HEK293 (cell line): ENCODE measurements around the gene PTPRCAP.

Experiments used
- CTCF ChIA-PET: fragments of 350-600 bp; formaldehyde crosslinking; extraction: SDS; loops from one replicate; lab custom pipeline; 2021; ENCODE audit warnings: antibody characterized with exemption; lab: Yijun Ruan, JAX
- POLR2A ChIA-PET: fragments of 300-600 bp; formaldehyde crosslinking; extraction: SDS; loops from one replicate; lab custom pipeline; 2020; ENCODE audit warnings: antibody characterized with exemption, inconsistent platforms; lab: Yijun Ruan, JAX
- H3K27ac ChIP-seq: fragments of 200-500 bp; sonication (Bioruptor generic); 2 replicates; pipeline ENCODE4 v1.5.1; 2014; ENCODE audit warnings: low read depth, low read length, control low read depth, inconsistent platforms; ENCODE audit errors: extremely low read depth
- H3K36me3 ChIP-seq, 2 experiments: fragments of 200-500 bp in 1 of 2; sonication (Bioruptor generic) in 1 of 2; 1 replicate in 1 of 2; 2 replicates in 1 of 2; pipeline ENCODE4 v1.5.1; 2014 to 2017; ENCODE audit warnings: inconsistent platforms in 2 of 2, low read length in 2 of 2; ENCODE audit not compliant: control insufficient read depth in 2 of 2, insufficient read depth in 1 of 2
- H3K4me1 ChIP-seq: fragments of 200-500 bp; sonication (Bioruptor generic); 2 replicates; pipeline ENCODE4 v1.5.1; 2014; ENCODE audit warnings: mild to moderate bottlenecking, low read length, inconsistent platforms; ENCODE audit not compliant: control insufficient read depth, insufficient read depth
- H3K4me3 ChIP-seq: 2 replicates; pipeline ENCODE4 v1.5.1; 2011; ENCODE audit warnings: low read depth, mild to moderate bottlenecking, control low read depth, low read length, moderate library complexity
- H3K9me3 ChIP-seq: fragments of 200-500 bp; sonication (Bioruptor generic); 2 replicates; pipeline ENCODE4 v1.5.1; 2014; ENCODE audit warnings: low read depth, low read length, inconsistent platforms; ENCODE audit not compliant: control insufficient read depth, insufficient read depth
- BCL11A ChIP-seq: fragments of 450-650 bp; formaldehyde crosslinking; IDR thresholded peaks from 2 replicates; pipeline ENCODE4 v1.5.1; 2016; ENCODE audit warnings: low read depth, missing biosample characterization, missing genetic modification characterization
- FEZF1 ChIP-seq: fragments of 450-650 bp; formaldehyde crosslinking; IDR thresholded peaks from 2 replicates; pipeline ENCODE4 v1.5.1; 2016; ENCODE audit warnings: missing biosample characterization, missing genetic modification characterization
- GLI4 ChIP-seq: fragments of 450-650 bp; formaldehyde crosslinking; IDR thresholded peaks from 2 replicates; pipeline ENCODE4 v1.5.1; 2016; ENCODE audit warnings: missing biosample characterization, missing genetic modification characterization
- SP2 ChIP-seq: fragments of 450-650 bp; formaldehyde crosslinking; IDR thresholded peaks from 2 replicates; pipeline ENCODE4 v1.5.1; 2016; ENCODE audit warnings: missing biosample characterization, missing genetic modification characterization
- SP3 ChIP-seq: fragments of 450-650 bp; formaldehyde crosslinking; IDR thresholded peaks from 2 replicates; pipeline ENCODE4 v1.5.1; 2016; ENCODE audit warnings: missing biosample characterization, missing genetic modification characterization
- WT1 ChIP-seq: fragments of 450-650 bp; formaldehyde crosslinking; IDR thresholded peaks from 2 replicates; pipeline ENCODE4 v1.5.1; 2016; ENCODE audit warnings: missing biosample characterization, missing genetic modification characterization
- ZBTB1 ChIP-seq: fragments of 450-650 bp; formaldehyde crosslinking; IDR thresholded peaks from 2 replicates; pipeline ENCODE4 v1.5.1; 2016; ENCODE audit warnings: missing biosample characterization, missing genetic modification characterization
- ZBTB20 ChIP-seq: fragments of 450-650 bp; formaldehyde crosslinking; IDR thresholded peaks from 2 replicates; pipeline ENCODE4 v1.5.1; 2016; ENCODE audit warnings: missing biosample characterization, missing genetic modification characterization
- ZFP37 ChIP-seq: fragments of 450-650 bp; formaldehyde crosslinking; IDR thresholded peaks from 2 replicates; pipeline ENCODE4 v1.5.1; 2016; ENCODE audit warnings: missing biosample characterization, missing genetic modification characterization
- ZNF19 ChIP-seq: fragments of 450-650 bp; formaldehyde crosslinking; IDR thresholded peaks from 2 replicates; pipeline ENCODE4; 2016; ENCODE audit warnings: missing biosample characterization, missing genetic modification characterization, low read depth
- ZNF341 ChIP-seq: fragments of 450-650 bp; formaldehyde crosslinking; IDR thresholded peaks from 2 replicates; pipeline ENCODE4; 2016; ENCODE audit warnings: low read depth, missing biosample characterization, missing genetic modification characterization
- ZNF354C ChIP-seq: fragments of 450-650 bp; formaldehyde crosslinking; IDR thresholded peaks from 2 replicates; pipeline ENCODE4 v1.5.1; 2016; ENCODE audit warnings: missing biosample characterization, missing genetic modification characterization, low read depth, borderline replicate concordance
- ZNF394 ChIP-seq: fragments of 450-650 bp; formaldehyde crosslinking; IDR thresholded peaks from 2 replicates; pipeline ENCODE4 v1.5.1; 2016; ENCODE audit warnings: missing biosample characterization, missing genetic modification characterization, mild to moderate bottlenecking, moderate library complexity, borderline replicate concordance
- ZNF501 ChIP-seq: fragments of 450-650 bp; formaldehyde crosslinking; IDR thresholded peaks from 2 replicates; pipeline ENCODE4 v1.5.1; 2016; ENCODE audit warnings: missing biosample characterization, missing genetic modification characterization
- ZNF510 ChIP-seq: fragments of 450-650 bp; formaldehyde crosslinking; IDR thresholded peaks from 2 replicates; pipeline ENCODE4 v1.5.1; 2018; ENCODE audit warnings: mild to moderate bottlenecking, missing genetic modification characterization, missing biosample characterization; ENCODE audit not compliant: insufficient replicate concordance
- ZNF560 ChIP-seq: fragments of 450-650 bp; formaldehyde crosslinking; IDR thresholded peaks from 2 replicates; pipeline ENCODE4 v1.5.1; 2017; ENCODE audit warnings: missing biosample characterization, missing genetic modification characterization, borderline replicate concordance
- ZNF600 ChIP-seq: fragments of 450-650 bp; formaldehyde crosslinking; IDR thresholded peaks from 2 replicates; pipeline ENCODE4 v1.5.1; 2016; ENCODE audit warnings: missing biosample characterization, missing genetic modification characterization
- ZNF670 ChIP-seq: fragments of 450-650 bp; formaldehyde crosslinking; IDR thresholded peaks from 2 replicates; pipeline ENCODE4 v1.5.1; 2016; ENCODE audit warnings: missing biosample characterization, missing genetic modification characterization, low read depth
- TF ChIP-seq, protein P1 (sequence below): fragments of 450-650 bp; formaldehyde crosslinking; IDR thresholded peaks from 2 replicates; pipeline ENCODE4 v1.5.1; 2016; ENCODE audit warnings: missing biosample characterization, missing genetic modification characterization
- TF ChIP-seq, protein P2 (sequence below): fragments of 450-650 bp; formaldehyde crosslinking; IDR thresholded peaks from 2 replicates; pipeline ENCODE4 v1.5.1; 2016; ENCODE audit warnings: missing biosample characterization, missing genetic modification characterization
- TF ChIP-seq, protein P3 (sequence below): fragments of 450-650 bp; formaldehyde crosslinking; IDR thresholded peaks from 2 replicates; pipeline ENCODE4; 2016; ENCODE audit warnings: missing biosample characterization, missing genetic modification characterization

The PTPRCAP gene

DNA sequence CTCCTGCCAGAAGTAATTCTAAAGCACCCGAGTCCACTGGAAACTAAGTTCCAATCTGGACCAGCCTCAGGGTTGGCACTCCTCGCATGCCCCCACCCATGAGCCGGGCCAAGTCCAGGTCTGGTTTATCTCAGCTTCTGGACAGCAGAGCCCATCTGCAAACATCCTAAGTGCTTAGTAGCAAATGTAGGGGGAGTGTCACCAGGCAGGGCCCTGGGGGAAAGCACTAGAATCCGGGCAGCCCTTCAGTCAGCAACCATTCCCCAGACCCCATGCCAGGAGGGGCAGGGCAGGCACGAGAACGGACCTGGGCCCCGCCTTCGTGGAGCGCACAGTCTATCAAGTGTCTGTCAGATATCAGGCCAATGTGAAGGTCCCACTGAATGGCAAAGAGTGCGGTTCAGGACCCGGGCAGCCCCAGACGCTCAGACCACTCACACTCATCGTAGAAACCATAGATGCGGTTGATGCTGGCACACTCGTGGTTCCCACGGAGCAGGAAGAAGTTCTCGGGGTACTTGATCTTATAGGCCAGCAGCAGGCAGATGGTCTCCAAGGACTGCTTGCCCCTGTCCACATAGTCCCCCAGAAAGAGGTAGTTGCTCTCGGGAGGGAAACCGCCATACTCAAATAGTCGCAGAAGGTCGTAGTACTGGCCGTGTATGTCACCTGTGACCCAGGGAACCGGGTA lies 37.1 kb downstream of the PTPRCAP start:
- TF ChIP-seq ZNF600 (no peak), ZBTB20 (tag by site-specific recombination) (peak; percentile 68; the same call in 1 of the 2 replicates), ZNF19 (no peak), SP2 (tag by site-specific recombination) (0 out of 2 replicates have a peak, but pooled peaks have one; percentile 10), ZNF560 (tag by site-specific recombination) (no peak)
- CTCF ChIA-PET: interaction anchor here (0.6 to 2.8 kb wide), 12 partner anchors 8 to 106 kb away, joined by 4 to 20 read pairs (median 7); partner anchors contain the start of genes PITPNM1, RAD9A and TMEM134
- Histone ChIP-seq H3K4me1 (no peaks in the 10 kb centered on the region), H3K36me3 (peaks cover 0 to 51% of the 10 kb centered on the region in 2 experiments; a peak in 2 of 3 replicates), H3K27ac (no peak overlapping the region), H3K9me3 (no peaks in the 10 kb centered on the region), H3K4me3 (peak overlapping the region; percentile 79)
- POLR2A ChIA-PET: interaction anchor here (1.0 to 3.3 kb wide), 15 partner anchors 8 to 105 kb away, joined by 3 to 53 read pairs (median 9); partner anchors contain the start of genes AIP, CORO1B, PITPNM1 and POLD4

DNA sequence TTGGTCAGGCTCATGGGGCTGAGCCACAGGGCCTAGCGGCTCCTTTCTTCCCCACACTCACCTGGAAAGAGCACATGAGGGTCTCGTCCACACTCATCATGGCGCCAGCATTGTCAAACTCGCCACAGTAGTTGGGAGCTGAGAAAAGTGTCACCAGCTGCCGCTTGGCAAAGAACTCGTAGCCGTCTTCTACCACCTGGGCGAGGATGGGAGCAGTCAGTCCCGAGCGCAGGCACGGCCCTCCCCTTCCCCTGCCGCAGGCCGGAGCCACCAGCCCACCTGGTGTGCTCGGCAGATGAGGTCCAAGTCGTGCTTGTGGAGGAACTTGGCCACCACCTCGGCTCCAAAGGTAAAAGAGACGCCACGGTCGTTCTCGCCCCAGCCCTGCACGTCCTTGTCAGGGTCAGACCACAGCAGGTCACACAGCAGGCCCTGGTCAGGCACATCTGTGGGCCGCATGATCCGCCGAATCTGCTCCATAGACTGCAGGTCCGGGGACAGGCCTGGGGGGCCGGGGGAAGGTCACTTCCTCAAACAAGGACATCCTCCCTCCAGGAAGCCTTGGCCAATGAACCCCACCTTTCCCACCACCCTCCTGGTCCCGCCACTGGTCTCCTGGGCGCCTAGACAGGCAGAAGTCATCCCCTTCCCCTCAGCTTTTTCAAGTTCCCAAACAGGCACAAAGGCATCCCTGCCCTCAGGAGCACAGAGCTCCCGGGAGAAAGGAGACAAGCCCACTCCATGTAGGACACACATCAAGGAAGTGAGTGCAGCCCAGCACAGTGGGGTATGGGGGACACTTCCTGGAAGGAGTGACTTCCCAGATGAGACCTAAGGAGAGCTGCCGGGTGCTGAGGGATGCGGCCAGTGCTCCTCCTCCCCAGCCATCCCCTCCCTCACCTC lies 38.6 kb downstream of the PTPRCAP start:
- CTCF ChIA-PET: no interaction called here
- TF ChIP-seq FEZF1 (no peak), ZNF501 (tag by site-specific recombination) (no peak), ZNF354C (tag by site-specific recombination) (no peak), ZFP37 (no peak), ZBTB1 (tag by site-specific recombination) (no peak), BCL11A (tag by site-specific recombination) (no peak), GLI4 (tag by site-specific recombination) (no peak), ZNF341 (tag by site-specific recombination) (no peak), WT1 (tag by site-specific recombination) (no peak), SP3 (tag by site-specific recombination) (no peak), ZNF510 (tag by site-specific recombination) (no peak), ZNF670 (tag by site-specific recombination) (no peak), ZNF394 (tag by site-specific recombination) (no peak)
- TF ChIP-seq, protein P1, sequence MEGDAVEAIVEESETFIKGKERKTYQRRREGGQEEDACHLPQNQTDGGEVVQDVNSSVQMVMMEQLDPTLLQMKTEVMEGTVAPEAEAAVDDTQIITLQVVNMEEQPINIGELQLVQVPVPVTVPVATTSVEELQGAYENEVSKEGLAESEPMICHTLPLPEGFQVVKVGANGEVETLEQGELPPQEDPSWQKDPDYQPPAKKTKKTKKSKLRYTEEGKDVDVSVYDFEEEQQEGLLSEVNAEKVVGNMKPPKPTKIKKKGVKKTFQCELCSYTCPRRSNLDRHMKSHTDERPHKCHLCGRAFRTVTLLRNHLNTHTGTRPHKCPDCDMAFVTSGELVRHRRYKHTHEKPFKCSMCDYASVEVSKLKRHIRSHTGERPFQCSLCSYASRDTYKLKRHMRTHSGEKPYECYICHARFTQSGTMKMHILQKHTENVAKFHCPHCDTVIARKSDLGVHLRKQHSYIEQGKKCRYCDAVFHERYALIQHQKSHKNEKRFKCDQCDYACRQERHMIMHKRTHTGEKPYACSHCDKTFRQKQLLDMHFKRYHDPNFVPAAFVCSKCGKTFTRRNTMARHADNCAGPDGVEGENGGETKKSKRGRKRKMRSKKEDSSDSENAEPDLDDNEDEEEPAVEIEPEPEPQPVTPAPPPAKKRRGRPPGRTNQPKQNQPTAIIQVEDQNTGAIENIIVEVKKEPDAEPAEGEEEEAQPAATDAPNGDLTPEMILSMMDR (tag by site-specific recombination): no peak
- TF ChIP-seq, protein P2, sequence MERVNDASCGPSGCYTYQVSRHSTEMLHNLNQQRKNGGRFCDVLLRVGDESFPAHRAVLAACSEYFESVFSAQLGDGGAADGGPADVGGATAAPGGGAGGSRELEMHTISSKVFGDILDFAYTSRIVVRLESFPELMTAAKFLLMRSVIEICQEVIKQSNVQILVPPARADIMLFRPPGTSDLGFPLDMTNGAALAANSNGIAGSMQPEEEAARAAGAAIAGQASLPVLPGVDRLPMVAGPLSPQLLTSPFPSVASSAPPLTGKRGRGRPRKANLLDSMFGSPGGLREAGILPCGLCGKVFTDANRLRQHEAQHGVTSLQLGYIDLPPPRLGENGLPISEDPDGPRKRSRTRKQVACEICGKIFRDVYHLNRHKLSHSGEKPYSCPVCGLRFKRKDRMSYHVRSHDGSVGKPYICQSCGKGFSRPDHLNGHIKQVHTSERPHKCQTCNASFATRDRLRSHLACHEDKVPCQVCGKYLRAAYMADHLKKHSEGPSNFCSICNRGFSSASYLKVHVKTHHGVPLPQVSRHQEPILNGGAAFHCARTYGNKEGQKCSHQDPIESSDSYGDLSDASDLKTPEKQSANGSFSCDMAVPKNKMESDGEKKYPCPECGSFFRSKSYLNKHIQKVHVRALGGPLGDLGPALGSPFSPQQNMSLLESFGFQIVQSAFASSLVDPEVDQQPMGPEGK (tag by site-specific recombination): no peak
- TF ChIP-seq, protein P3, sequence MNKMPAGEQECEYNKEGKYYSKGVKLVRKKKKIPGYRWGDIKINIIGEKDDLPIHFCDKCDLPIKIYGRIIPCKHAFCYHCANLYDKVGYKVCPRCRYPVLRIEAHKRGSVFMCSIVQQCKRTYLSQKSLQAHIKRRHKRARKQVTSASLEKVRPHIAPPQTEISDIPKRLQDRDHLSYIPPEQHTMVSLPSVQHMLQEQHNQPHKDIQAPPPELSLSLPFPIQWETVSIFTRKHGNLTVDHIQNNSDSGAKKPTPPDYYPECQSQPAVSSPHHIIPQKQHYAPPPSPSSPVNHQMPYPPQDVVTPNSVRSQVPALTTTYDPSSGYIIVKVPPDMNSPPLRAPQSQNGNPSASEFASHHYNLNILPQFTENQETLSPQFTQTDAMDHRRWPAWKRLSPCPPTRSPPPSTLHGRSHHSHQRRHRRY (tag by site-specific recombination): no peak
- no peak overlapping the region for H3K4me3 ChIP-seq

More for the DNA sequence above, 38.6 kb downstream of the PTPRCAP start:
- H3K9me3 ChIP-seq: no peaks in the 10 kb centered on the region
- H3K4me1 ChIP-seq: no peaks in the 10 kb centered on the region
- H3K27ac ChIP-seq: no peak overlapping the region
- POLR2A ChIA-PET: no interaction called here
- H3K36me3 ChIP-seq: peaks cover 0 to 60% of the 10 kb centered on the region in 2 experiments; a peak in 2 of 3 replicates
